PFSK-1 (cell line): Measurements from ENCODE around the gene SEC14L2.
A peak's percentile ranks its signal among the peaks of the same experiment; 100 is the strongest.

Source experiments
- FOXP2 ChIP-seq: optimal IDR thresholded peaks from 2 replicates; pipeline ENCODE3; 2011; ENCODE audit warnings: borderline replicate concordance, control low read depth, inconsistent platforms; ENCODE audit not compliant: insufficient read depth; ENCODE audit errors: extremely low read length, extremely low read depth
- POLR2AphosphoS5 ChIP-seq: IDR thresholded peaks from 2 replicates; pipeline ENCODE4 v1.6.1; 2012; ENCODE audit warnings: low read depth, mild to moderate bottlenecking, control low read depth, low read length, moderate library complexity
- REST ChIP-seq, 2 experiments: IDR thresholded peaks; 2 replicates each; pipeline versions ENCODE4 v1.6.1 to v1.8.0; 2011 to 2012; ENCODE audit warnings: low read depth in 2 of 2, low read length in 2 of 2, control low read depth in 1 of 2, inconsistent platforms in 1 of 2, mild to moderate bottlenecking in 1 of 2, moderate library complexity in 1 of 2; ENCODE audit not compliant: insufficient read depth in 1 of 2
- SIN3A ChIP-seq: IDR thresholded peaks from 2 replicates; pipeline ENCODE4 v1.6.1; 2012; ENCODE audit warnings: mild to moderate bottlenecking, low read length, moderate library complexity, borderline replicate concordance; ENCODE audit not compliant: insufficient read depth
- TAF1 ChIP-seq: IDR thresholded peaks from 2 replicates; pipeline ENCODE4 v1.6.1; 2012; ENCODE audit warnings: low read length, control low read depth, borderline replicate concordance; ENCODE audit not compliant: insufficient read depth

The SEC14L2 gene

DNA sequence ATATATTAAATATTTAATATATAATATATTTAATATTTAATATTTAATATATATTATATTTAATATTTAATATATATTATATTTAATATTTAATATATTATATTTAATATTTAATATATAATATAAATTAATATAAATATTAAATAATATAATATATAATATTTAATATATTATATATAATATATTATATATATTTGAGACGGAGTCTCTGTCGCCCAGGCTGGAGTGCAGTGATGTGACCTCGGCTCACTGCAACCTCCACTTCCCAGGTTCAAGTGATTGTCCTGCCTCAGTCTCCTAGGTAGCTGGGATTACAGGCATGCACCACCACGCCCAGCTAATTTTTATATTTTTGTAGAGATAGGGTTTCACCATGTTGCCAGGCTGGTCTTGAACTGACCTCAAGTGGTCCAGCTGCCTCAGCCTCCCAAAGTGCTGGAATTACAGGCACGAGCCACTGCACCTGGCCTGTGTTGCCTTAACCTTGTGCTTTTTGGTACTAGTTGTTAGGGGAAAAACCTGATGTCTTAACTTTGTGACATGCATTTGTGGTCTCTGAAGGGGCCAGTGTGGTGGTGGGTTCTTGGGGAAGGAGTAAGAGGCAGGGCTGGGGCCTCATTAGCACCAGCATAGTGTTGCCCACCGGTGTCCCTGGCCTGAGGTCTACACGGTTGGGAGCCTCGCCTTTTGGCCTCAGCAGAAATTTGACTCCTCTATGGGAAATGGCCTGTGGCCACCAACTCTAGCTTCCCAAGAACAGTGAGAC, 58.4 kb downstream of the SEC14L2 start:
- TF ChIP-seq REST (IDR thresholded peaks at IDR 0.05; ENCODE audit: insufficient read depth in 1 of 2, low read depth in 2 of 2, low read length in 2 of 2) (no peak), SIN3A (no peak)

DNA sequence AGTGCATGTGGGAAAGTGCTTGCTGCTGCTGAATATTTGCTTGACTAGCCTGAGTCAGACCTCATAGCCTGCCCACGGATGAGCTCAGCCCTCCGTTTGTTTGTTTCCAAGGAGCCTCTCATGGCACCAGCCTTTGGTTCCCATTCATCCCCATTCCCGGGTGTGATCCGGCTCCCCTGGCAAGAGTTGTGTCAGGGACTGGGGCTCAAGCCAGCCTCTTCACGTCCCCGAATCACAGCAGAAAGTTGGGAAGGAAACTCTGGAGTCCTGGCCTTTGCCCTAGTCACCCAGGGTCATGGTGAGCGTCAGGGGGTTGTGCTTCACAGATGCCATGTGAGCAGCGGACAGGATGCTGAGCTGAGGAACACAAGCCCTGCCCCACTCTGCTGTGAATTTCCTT, 61.2 kb downstream of the SEC14L2 start:
- no peak for TF ChIP-seq SIN3A
- no peak for TF ChIP-seq REST (IDR thresholded peaks at IDR 0.05; ENCODE audit: insufficient read depth in 1 of 2, low read depth in 2 of 2, low read length in 2 of 2)
- TF ChIP-seq POLR2AphosphoS5 = no peak
- TF ChIP-seq TAF1 = no peak

DNA sequence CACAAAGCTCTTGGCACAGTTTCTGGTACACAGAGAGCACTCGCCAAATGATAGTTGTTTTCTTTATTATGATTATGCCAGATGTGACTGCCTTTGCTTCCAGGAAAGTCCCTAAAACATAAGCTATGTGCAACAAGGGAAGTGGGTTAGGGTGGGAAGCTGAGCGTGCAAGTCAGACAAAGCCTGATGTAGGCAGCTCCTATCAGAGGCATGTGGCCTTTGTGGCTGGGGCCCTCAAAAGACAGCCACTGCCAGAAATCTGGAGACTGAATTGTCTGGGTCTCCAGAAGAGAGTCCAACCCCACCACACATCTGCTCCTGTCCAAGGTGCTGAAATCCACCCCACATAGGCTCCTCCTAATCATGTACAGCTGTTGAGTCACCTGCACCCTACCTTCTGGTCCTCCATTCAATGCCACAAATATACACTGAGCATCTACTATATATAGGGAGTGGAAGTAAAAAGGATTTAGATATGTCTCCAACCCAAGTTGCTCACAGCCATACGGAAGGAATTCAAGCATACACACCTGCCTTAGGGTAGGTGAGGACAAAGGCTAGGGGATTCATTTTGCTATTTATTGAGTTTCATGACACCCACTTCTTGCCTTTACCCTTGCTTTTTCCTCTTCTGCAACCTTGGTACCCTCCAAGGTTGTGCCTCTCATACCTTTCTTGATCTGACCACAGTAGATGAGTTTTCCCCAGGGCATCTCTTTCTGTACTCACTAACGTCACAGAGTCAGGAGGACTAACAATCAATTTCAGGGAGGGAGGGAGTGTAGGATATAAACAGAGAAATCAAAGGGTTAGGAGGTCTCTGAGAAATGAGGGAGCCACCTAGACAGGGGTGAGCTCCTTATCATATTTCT, 62.6 kb downstream of the SEC14L2 start:
- no peak for TF ChIP-seq TAF1
- no peak for TF ChIP-seq SIN3A
- no peak for TF ChIP-seq POLR2AphosphoS5
- TF ChIP-seq REST (IDR thresholded peaks at IDR 0.05; ENCODE audit: insufficient read depth in 1 of 2, low read depth in 2 of 2, low read length in 2 of 2) = peak; percentile 84 to 95
- TF ChIP-seq FOXP2 = no peak

DNA sequence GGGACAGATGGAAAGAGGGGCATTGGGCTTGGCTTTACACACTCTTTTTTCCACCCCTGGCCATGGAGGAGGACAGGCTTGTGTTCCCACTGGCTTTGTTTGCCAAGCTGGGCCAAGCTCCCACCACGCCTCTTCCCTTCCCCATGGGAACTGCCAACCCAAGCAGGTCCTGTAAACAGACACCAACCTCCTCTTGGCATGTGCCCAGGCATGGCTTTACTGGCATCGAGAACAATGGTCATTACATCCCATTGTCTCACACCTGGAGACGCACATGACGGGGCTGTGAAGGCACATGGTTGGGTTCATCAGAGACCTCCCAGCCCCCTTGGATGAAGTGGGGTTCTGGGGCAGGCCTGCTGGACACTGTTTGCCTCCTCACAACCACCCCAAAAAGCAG, 63.3 kb downstream of the SEC14L2 start:
- no peak for TF ChIP-seq TAF1
- no peak for TF ChIP-seq FOXP2
- no peak for TF ChIP-seq POLR2AphosphoS5
- no peak for TF ChIP-seq SIN3A
- no peak for TF ChIP-seq REST (IDR thresholded peaks at IDR 0.05; ENCODE audit: insufficient read depth in 1 of 2, low read depth in 2 of 2, low read length in 2 of 2)
